GM19324 (cell line): ENCODE results near the gene LPP.

Experiments used
- ATAC-seq: cut with Tn5 transposase; IDR thresholded peaks from one replicate; pipeline ENCODE4 v1.9.1; 2021; ENCODE audit warnings: mild to moderate bottlenecking, moderate library complexity; ENCODE audit not compliant: unreplicated experiment, low FRiP score

The LPP gene

GRCh38 chr3:188217011-188217463 is 63.1 kb downstream of the LPP start:
- ATAC-seq: no peak

GRCh38 chr3:188217726-188218125 is 63.8 kb downstream of the LPP start:
- no peak for ATAC-seq

- no peak for ATAC-seq
Observed at GRCh38 chr3:188218603-188219002, 64.6 kb downstream of the LPP start.

DNA sequence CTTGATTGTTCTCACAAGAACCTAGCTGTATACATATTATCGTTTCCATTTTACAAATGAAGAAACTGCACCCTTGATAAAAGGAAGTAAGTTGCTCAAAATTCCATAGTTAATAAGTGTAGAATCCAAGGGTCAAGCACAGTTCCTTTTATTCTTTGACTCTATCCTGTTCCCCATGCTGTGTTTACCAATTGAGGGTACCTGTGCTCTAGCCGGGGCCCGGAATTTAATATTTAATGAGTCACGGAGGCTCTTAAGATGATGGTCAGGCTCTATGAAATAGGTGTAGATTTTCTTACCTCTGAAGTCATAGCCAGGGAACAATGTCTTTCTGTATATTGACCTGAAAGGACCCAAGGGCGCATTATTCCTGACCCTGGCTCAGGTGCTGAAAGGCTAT is 65.2 kb downstream of the LPP start:
- no peak for ATAC-seq

DNA sequence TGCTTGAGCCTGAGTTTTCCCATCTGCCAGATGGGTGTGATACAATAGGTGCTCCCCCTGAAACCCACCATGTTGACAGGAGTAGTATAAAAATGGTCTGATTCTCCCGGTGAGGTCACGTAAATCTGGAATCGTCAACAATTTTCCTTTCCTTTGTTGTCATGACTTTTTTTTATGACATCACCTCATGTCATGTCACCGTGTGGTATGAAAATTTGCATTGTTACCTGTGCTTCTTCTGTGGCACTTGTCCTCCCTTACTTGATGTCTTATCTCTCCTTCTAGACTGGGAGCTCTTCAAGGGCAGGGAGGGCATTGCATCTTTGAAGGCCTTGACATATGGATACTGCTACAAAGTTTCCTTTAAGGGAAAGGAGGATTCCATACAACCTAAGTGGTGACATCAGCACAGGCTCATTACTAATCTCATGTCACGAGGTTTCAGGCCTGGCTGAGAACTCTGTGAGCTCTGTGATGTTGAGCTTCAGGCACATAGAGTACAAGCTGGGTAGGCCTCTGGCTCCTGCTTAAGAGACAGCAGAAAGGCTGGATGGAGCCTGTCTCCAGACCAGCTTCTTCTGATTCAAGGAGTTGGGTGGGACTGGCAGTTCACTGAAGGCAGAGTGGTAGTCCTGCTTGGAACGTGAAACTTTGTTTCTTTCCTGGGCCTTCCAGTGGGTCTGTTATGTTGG is 66.3 kb downstream of the LPP start:
- ATAC-seq: no peak

- no peak for ATAC-seq
Observed at GRCh38 chr3:188220988-188221818, 67.2 kb downstream of the LPP start.

DNA sequence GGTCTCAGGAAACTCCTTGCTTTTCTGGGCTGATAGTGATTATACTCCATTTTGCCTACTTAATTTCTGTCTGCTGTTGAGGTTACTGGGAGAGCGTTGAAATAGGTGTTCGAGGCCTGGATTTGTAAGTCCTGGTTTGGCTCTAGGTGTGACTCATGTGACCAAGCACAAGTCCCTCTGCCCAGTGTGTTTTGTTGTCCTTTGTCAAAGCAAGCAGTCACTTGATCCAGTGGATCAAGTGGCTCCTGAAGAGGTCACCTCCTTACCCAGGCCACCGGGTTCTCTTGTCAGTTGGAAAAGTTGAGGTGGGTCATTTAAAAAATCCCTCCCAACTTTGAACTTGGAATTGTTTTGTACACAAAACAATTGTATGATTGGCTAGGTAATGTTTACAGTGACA is 70.0 kb downstream of the LPP start:
- no peak for ATAC-seq

DNA sequence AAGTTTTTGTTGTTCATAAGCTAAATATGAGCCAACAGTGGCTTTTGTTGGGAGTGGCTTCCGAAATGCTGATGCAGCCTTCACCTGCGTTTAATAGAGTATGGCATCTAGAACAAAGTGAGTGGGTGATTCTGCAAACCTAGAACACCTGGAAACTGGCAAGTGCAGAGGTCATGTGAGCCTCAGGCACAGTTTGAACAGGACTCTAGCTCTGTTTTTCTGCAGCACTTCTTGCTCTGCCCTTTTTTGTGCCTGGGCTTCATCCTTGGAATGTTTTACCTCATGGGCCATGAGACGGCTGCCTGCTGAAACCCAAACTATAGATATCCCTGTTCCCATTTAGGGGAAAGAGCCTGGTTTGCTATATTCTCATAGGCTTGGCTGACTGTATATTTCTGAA is 73.5 kb downstream of the LPP start:
- ATAC-seq: no peak

DNA sequence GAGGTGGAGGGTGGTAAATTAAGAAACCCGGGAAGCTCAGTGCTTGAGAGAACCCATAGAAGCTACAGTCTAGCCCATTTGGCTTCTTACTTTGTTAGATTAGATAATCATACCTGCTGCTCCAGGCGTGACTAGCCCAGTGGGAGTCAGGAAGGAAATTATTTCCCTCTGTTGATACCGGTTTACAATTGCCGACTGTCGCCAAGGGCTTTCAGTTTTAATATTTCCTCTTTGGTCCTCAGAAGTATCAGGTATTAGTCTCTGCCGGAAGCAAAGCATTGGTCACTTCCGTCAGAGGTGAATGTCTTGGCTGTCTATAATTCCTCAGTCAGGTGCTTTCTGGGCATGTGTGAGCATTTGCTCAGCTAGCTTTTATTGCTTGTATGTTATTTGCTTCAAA is 75.2 kb downstream of the LPP start:
- no peak for ATAC-seq

- no peak for ATAC-seq
Observed at GRCh38 chr3:188229726-188230125, 75.8 kb downstream of the LPP start.

GRCh38 chr3:188230962-188231361 is 77.0 kb downstream of the LPP start:
- ATAC-seq: no peak

DNA sequence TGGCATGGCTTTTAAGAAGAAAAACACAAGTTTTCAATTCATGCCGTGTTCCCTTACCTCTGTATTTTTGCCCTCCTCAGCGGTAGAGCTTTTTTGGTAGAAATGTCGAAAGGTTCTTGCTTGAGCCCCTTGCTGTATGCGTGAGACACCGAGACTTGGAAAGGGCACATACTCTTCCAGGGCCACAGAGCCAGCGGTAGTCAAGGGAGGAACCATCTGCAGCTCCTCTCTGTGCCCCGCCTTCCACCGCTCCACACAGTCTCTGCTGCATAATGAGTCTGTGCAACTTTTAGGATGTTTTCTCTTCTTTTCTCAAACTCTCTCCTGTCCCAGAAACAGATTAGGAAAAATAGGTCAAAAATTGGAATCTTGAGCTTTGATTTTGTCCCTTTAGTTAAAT is 77.5 kb downstream of the LPP start:
- ATAC-seq: no peak

DNA sequence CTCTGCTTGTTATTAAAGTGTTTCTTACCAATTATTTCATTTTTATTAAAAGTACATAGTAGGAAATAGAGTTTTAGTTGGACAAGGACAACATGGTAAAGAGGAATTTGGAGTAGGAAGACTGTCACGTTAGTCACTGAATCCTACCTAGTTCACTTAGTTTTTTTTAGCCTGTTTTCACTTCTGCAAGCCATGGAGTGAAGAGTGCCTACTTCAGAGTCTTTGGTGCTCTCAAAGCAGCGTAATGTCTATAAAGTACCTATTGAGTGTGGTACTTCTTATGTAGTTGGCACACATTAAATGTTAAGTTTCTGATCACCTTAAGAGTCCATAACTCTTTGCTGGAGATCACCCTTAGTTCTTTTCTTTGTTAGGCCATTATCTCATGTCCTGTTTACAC is 78.7 kb downstream of the LPP start:
- no peak for ATAC-seq

DNA sequence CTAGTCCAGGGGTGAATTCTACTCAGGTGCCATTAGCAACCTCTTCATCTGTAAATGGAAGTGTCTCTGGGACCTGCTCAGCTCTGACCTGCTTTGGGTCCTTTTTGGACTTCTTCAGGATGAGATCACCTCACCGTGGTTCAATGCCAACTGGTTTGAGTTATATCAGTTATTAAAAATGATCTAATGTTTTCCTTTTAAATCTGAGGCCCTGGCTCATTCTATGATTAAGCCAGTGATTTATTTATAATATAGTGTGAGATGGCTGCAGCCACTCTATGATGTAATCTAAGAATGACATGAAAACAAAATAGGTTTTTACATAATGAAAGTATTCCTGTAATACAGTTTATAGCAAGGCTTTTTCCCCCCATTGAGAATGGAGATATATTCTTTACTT is 79.4 kb downstream of the LPP start:
- no peak for ATAC-seq

- ATAC-seq: no peak
Observed at GRCh38 chr3:188234132-188234531, 80.2 kb downstream of the LPP start.

GRCh38 chr3:188236271-188236670 is 82.3 kb downstream of the LPP start:
- no peak for ATAC-seq

GRCh38 chr3:188239035-188239434 is 85.1 kb downstream of the LPP start:
- no peak for ATAC-seq

DNA sequence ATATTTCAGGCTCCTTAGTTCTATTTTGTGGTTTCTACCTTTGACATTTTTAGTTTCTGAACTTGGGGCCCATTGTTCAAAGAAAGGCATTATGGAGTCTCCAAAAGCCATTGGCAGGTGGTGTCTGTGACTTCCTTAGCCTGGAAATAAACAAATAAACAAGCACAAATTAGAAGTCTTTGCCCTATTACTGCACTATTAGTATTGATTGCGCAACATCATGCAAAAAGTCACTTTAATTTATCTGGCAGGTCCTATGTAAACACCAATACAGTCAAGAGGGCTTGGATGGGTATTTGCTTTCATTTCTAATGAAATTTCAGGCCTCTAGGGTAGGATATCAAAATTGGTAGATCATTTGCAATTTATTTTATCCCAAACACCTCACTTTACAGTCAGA is 85.6 kb downstream of the LPP start:
- ATAC-seq: no peak

DNA sequence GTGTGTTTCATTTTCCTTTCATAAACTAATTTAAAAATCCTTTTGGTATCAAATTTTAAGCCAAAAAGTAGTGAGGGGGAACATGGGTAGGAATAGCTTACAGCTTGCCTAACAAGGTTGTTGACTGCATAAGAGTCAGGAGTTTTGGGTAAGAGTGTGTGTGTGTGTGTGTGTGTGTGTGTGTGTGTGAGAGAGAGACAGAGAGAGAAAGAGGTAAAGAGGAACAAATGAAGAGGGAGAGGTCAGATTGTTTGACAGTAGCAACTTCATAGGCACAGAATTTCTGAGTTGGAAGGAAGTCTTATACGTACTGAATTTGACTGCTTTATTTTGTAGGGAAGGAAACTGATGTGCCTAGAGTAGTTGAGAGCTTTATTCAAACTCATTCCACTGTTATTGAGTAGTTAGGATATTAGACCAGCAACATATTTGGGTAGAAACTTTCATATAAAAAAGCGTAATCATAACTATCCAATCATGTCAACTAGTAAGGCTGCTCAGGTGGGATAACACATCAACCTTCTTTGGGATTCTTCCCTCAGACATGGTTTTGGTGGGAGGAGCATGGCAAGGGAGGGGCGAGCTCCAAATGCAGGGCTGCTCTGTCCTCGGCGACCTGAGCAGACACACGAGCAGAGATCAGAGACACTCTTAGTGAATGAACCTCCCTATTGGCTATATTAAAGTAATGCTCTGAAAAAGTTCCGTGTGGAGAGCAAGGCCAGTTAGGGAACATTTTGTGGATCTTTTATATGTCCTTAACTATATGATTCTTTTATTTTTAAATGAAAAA is 86.4 kb downstream of the LPP start:
- ATAC-seq: no peak

DNA sequence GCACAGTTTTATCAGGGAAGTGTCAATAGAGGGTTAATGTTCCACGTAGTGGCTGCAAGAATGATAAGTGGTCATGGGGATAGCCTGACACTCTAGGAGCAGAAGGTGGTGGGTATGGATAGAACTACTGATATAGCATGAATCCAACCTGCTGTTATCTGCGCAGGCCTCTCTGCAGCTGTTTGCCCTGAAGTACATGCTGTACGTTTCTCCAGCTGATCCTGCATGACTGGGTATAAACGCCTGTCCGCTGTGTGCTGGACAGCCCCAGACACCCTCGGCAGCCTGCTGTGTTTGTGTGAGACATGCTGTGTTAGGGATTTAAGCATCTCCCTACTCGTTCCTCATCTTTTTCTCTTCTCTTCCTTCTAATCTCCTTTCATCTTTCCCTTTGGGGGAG is 87.1 kb downstream of the LPP start:
- no peak for ATAC-seq

DNA sequence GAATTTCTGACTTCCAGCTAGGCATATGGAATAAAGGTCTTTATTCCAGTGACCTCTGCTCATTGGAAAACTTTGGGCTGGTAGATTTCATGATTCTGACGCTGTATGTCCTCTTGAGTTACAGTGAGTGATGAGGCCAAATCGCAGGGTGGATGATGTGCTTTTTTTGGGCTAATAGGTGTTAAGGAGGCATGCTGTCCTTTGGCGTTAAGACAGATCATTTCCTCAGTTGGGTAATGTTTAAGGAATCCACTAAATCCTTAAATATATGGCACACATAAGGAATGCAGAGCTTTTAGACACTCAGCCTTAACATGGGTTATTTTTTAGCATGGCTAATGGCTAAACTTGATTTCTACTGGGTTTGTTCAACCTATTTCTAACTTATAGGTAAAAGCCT is 87.9 kb downstream of the LPP start:
- ATAC-seq: no peak
